AG04450 (cell line): ENCODE data around the gene WIPF3. TPM values are rescaled to one million over a fixed set of nuclear protein-coding genes. Genes with fewer than 3 reads are reported as not detected.

Experiments
- CTCF ChIA-PET: fragments of 300-600, 350-600 bp; formaldehyde crosslinking; extraction: SDS; loops from one replicate; lab custom pipeline; 2022; ENCODE audit warnings: antibody characterized with exemption, inconsistent platforms; lab: Charles Lee
- POLR2A ChIA-PET: fragments of 350-600 bp; formaldehyde crosslinking; extraction: SDS; loops from one replicate; lab custom pipeline; 2021; ENCODE audit warnings: antibody characterized with exemption, inconsistent platforms; lab: Yijun Ruan, JAX
- DNase-seq: peaks from one replicate; pipeline ENCODE4 v3.0.0-alpha.2; 2011; ENCODE audit warnings: low read depth, low spot score
- H3K27ac ChIP-seq: one replicate; pipeline ENCODE4 v1.5.1; 2012; ENCODE audit warnings: low read depth, low read length, control low read depth
- H3K27me3 ChIP-seq: one replicate; pipeline ENCODE4 v1.6.0; 2012; ENCODE audit warnings: low read length; ENCODE audit not compliant: control insufficient read depth, insufficient read depth
- H3K4me3 ChIP-seq: 2 replicates; pipeline ENCODE4 v1.5.1; 2011; ENCODE audit warnings: mild to moderate bottlenecking, low read depth, low read length, control low read depth
- H3K9me3 ChIP-seq: 2 replicates; pipeline ENCODE4 v1.5.1; 2012; ENCODE audit warnings: low read length; ENCODE audit not compliant: control insufficient read depth, insufficient read depth
- CTCF ChIP-seq: IDR thresholded peaks from 2 replicates; pipeline ENCODE4 v1.5.1; 2011; ENCODE audit warnings: low read depth, low read length, control low read depth, inconsistent platforms
- polyA plus RNA-seq: library from polyadenylated mRNA; depleted of rRNA; stranded (reverse); fragments of >200 nt; gene quantifications from 2 replicates; pipeline ENCODE4 v1.2.3, GENCODE V29; 2011

WIPF3 gene
- polyA plus RNA-seq, 1 experiment, result not detected

- POLR2A ChIA-PET, result no interaction called here
These were observed 51.3 kb downstream of the WIPF3 start for GRCh38 chr7:29857654-29858053.

GRCh38 chr7:29858191-29858951 is 52.1 kb downstream of the WIPF3 start:
- Histone ChIP-seq H3K4me3 (no peak overlapping the region), H3K27ac (no peak overlapping the region), H3K27me3 (peaks cover 10% of the 10 kb centered on the region), H3K9me3 (no peaks in the 10 kb centered on the region)
- no peak for DNase-seq
- ChIA-PET POLR2A (no interaction called here), CTCF (no interaction called here)
- no peak for TF ChIP-seq CTCF

More at GRCh38 chr7:29857654-29858053, 51.3 kb downstream of the WIPF3 start:
- Histone ChIP-seq H3K9me3 (no peaks in the 10 kb centered on the region), H3K27me3 (peaks cover 16% of the 10 kb centered on the region), H3K4me3 (no peak overlapping the region), H3K27ac (no peak overlapping the region)
- no peak for DNase-seq
- CTCF ChIA-PET, result no interaction called here
- TF ChIP-seq CTCF, result no peak

- Histone ChIP-seq H3K4me3 (no peak overlapping the region), H3K9me3 (no peaks in the 10 kb centered on the region), H3K27me3 (peaks cover 10% of the 10 kb centered on the region), H3K27ac (no peak overlapping the region)
- ChIA-PET POLR2A (no interaction called here), CTCF (no interaction called here)
- no peak for DNase-seq
- no peak for TF ChIP-seq CTCF
These were observed 52.8 kb downstream of the WIPF3 start for GRCh38 chr7:29859104-29859503.

DNA sequence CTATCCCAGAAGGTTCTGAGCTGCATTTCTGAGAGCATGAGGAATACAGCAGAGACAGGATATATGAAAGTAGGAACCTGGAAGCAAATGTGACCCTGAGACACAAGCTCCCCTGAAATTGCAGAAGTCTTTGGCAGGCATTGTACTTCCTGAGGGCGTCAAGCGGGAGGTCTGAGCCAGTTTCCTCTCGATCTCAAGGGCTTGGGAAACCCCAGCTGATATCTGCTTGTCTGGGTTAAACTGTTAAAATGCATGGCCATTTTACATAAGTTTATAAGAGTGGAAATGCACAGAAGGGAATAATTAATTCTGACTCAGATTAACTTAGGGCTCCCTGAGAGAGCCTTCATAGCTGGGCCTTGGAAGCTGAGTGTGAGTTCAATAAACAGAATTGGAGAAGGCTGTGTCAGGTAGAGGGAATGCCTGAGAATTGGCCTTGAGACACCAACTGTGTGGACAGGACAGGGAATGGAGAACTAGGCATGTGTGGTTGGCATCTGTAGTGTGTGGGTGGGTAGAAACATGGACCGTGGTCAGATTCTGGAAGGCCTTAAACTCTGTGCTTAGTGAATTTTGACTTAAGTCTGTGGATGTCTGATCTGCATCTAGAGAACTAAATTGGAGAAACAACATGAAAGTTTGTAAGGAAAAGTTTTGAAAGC is 53.3 kb downstream of the WIPF3 start:
- ChIA-PET CTCF (no interaction called here), POLR2A (no interaction called here)
- TF ChIP-seq CTCF, result no peak
- Histone ChIP-seq H3K27me3 (peaks cover 10% of the 10 kb centered on the region), H3K9me3 (no peaks in the 10 kb centered on the region), H3K27ac (no peak overlapping the region), H3K4me3 (no peak overlapping the region)
- DNase-seq, result no peak

DNA sequence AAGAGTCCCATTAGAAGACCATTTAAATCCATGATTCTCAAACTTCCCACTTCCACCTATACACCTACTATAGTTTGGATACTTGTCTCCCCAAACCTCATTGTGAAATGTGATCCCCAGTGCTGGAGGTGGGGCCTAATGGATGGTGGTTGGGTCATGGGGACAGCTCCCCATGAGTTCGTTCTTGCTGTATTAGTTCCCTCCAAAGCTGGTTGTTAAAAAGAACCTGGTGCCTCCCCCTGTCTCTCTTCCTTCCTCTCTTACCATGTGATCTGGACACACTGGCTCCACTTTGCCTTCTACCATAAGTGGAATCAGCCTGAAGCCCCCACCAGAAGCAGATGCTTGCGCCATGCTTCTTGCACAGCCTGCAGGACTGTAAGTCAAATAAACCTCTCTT is 53.9 kb downstream of the WIPF3 start:
- ChIA-PET CTCF (no interaction called here), POLR2A (no interaction called here)
- H3K27me3 ChIP-seq, result peaks cover 10% of the 10 kb centered on the region
- no peak for DNase-seq
- no peaks in the 10 kb centered on the region for H3K9me3 ChIP-seq
- no peak overlapping the region for H3K27ac ChIP-seq
- H3K4me3 ChIP-seq, result no peak overlapping the region
- no peak for TF ChIP-seq CTCF
